Tibial artery (tissue), 4 donors: ENCODE measurements around the gene C1D.

Source experiments
- DNase-seq, 2 donors: peaks; one replicate each; pipeline ENCODE4 v3.0.0-alpha.2; 2019
- H3K27ac ChIP-seq, 2 donors: fragments of 200-600 bp; sonication (generic) in 1 of 2; 1 replicate in 1 of 2; 2 replicates in 1 of 2; pipeline ENCODE4 v1.5.1; 2018 to 2019; ENCODE audit warnings: mild to moderate bottlenecking in 1 of 2
- H3K27me3 ChIP-seq, 2 donors: fragments of 200-600 bp; sonication (generic) in 1 of 2; one replicate each; pipeline versions ENCODE4 v1.5.1 to v1.6.0; 2016 to 2019
- H3K36me3 ChIP-seq, 3 donors: fragments of 200-600 bp; sonication (generic) in 2 of 3; one replicate each; pipeline ENCODE4 v1.5.1; 2016 to 2019; ENCODE audit warnings: mild to moderate bottlenecking in 2 of 3
- H3K4me1 ChIP-seq, 4 donors: fragments of 200-600 bp; sonication (generic) in 2 of 4; 1 replicate in 3 of 4; 2 replicates in 1 of 4; pipeline ENCODE4 v1.5.1; 2016 to 2019
- H3K4me3 ChIP-seq, 2 donors: fragments of 200-600 bp; sonication (generic) in 1 of 2; 1 replicate in 1 of 2; 2 replicates in 1 of 2; pipeline ENCODE4 v1.5.1; 2018 to 2019; ENCODE audit warnings: mild to moderate bottlenecking in 2 of 2
- H3K9me3 ChIP-seq, 3 donors: fragments of 200-600 bp; sonication (generic) in 1 of 3; one replicate each; pipeline ENCODE4 v1.5.1; 2016 to 2019
- CTCF ChIP-seq, 2 experiments: fragments of 200-600 bp in 1 of 2; fragments of 450-650 bp in 1 of 2; IDR thresholded peaks; one replicate each; pipeline ENCODE4 v1.5.1; 2017 to 2019; ENCODE audit warnings: antibody characterized with exemption in 2 of 2, mild to moderate bottlenecking in 1 of 2, moderate library complexity in 1 of 2
- intact Hi-C: fragments of 100-400 bp; cut with DNase I; formaldehyde crosslinking; loops from one replicate; pipeline ENCODE4 v1.15.0; 2023; ENCODE audit warnings: low total_unique reads

The C1D gene

DNA sequence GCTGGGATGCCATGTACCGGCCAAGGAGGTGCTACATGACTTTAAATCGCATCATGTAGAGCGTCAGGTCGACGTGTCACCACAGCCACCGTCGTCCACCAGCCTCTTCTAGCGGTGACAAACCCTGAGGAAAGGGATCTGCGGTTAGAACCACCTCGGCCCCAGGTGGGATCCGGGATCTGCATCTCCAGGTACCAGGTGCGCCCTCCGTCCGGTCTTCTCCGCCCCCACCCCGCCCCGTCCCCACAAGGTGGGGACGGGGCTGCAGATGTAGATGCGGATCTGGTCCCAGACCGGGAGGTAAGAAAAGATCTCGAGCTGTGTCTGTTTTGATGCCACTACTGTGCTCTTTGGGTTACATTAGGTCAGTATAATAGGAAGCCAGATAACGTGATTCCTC, 38.4 kb downstream of the C1D start:
- intact Hi-C loops, result loop anchor here (10.0 kb wide), 1 partner anchor 170 kb away; no protein-coding TSS in a partner anchor
- Histone ChIP-seq H3K4me1 (no peaks in the 10 kb centered on the region), H3K9me3 (no peaks in the 10 kb centered on the region), H3K36me3 (no peaks in the 10 kb centered on the region), H3K4me3 (no peak overlapping the region), H3K27ac (no peak overlapping the region), H3K27me3 (no peaks in the 10 kb centered on the region)
- no peak for TF ChIP-seq CTCF (IDR thresholded peaks at IDR 0.05)
- no peak for DNase-seq

- DNase-seq, result no peak
- H3K36me3 ChIP-seq, result no peaks in the 10 kb centered on the region
- H3K9me3 ChIP-seq, result no peaks in the 10 kb centered on the region
- H3K27ac ChIP-seq, result no peak overlapping the region
- no peaks in the 10 kb centered on the region for H3K4me1 ChIP-seq
- H3K27me3 ChIP-seq, result no peaks in the 10 kb centered on the region
- intact Hi-C loops, result loop anchor here (10.0 kb wide), 1 partner anchor 169 kb away; no protein-coding TSS in a partner anchor
- no peak overlapping the region for H3K4me3 ChIP-seq
- TF ChIP-seq CTCF (IDR thresholded peaks at IDR 0.05), result no peak
Observed at GRCh38 chr2:68023904-68024303, 38.9 kb downstream of the C1D start.

- Histone ChIP-seq H3K4me3 (no peak overlapping the region), H3K9me3 (no peaks in the 10 kb centered on the region), H3K27ac (no peak overlapping the region), H3K4me1 (no peaks in the 10 kb centered on the region), H3K27me3 (no peaks in the 10 kb centered on the region), H3K36me3 (no peaks in the 10 kb centered on the region)
- intact Hi-C loops, result no loop called here
- no peak for DNase-seq
- no peak for TF ChIP-seq CTCF (IDR thresholded peaks at IDR 0.05)
Observed at GRCh38 chr2:68018727-68019126, 44.1 kb downstream of the C1D start.

DNA sequence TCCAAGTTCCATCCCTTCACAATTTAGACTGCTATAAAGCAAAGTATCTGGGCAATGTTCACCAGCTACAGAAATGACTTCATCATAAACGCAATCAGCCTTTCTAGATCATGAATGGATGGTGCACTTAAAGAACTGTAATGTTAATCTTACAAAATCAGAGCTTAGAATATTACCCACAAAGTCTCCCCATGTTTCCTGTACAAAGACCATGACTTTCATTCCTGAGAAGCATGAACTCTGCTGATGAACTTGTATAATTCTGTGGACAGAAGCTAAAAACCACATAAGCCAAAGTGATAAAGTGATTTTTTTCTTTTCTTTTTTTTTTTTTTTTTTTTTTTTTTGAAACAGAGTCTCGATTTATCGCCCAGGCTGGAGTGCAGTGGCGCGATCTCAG, 53.3 kb downstream of the C1D start:
- Histone ChIP-seq H3K27ac (no peak overlapping the region), H3K27me3 (no peaks in the 10 kb centered on the region), H3K36me3 (no peaks in the 10 kb centered on the region), H3K4me3 (no peak overlapping the region), H3K4me1 (no peaks in the 10 kb centered on the region), H3K9me3 (peaks cover 0 to 5% (median 0%) of the 10 kb centered on the region in 3 donors)
- no peak for DNase-seq
- intact Hi-C loops, result no loop called here
- no peak for TF ChIP-seq CTCF (IDR thresholded peaks at IDR 0.05)

DNA sequence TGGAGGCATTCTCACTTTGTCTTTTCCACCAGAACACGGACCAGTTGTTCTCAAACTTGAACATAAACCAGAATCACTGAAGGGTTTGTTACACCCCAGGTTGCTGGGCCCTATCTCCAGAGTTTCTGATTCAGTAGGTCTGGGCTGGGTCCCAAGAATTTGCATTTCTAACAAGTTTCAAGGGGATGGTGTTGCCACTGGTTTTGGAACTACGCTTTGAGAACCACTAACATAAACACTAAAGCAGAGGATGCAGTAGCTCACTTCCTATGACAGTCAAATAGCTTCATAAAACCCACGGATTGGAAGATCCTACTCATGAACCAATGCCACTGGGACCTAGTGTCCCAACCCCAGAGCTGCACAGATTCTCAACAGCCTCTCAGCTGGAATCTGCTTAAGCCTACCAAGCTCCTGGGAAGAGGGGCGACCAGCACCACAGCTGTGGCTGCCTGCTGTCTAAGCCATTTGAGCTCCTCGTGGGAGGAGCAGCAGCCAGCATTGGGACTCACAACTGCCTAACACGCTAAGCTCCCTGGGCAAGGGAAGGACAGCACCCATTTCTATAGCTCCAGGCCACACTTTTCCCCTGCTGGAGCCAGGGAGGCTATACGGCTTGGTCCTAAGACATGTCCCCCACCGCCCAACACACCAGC, 62.5 kb downstream of the C1D start:
- no peak for TF ChIP-seq CTCF (IDR thresholded peaks at IDR 0.05)
- Histone ChIP-seq H3K9me3 (peaks cover 0 to 2% (median 0%) of the 10 kb centered on the region in 3 donors), H3K27me3 (no peaks in the 10 kb centered on the region), H3K27ac (no peak overlapping the region), H3K4me3 (no peak overlapping the region), H3K4me1 (no peaks in the 10 kb centered on the region), H3K36me3 (no peaks in the 10 kb centered on the region)
- intact Hi-C loops, result no loop called here
- no peak for DNase-seq

GRCh38 chr2:67999332-67999731, 63.5 kb downstream of the C1D start:
- Histone ChIP-seq H3K4me3 (no peak overlapping the region), H3K27me3 (no peaks in the 10 kb centered on the region), H3K27ac (no peak overlapping the region), H3K9me3 (no peaks in the 10 kb centered on the region), H3K36me3 (no peaks in the 10 kb centered on the region), H3K4me1 (no peaks in the 10 kb centered on the region)
- intact Hi-C loops, result no loop called here
- TF ChIP-seq CTCF (IDR thresholded peaks at IDR 0.05), result no peak
- DNase-seq, result no peak
